Stimulated activated effector memory CD8-positive, alpha-beta T cell treated with anti-CD3 and anti-CD28 coated beads, Interleukin-12 subunit alpha, Interleukin-12 subunit beta, amount 100 ng/mL, for 72 hours (primary cell): ENCODE data around the gene KCNJ9.
A peak's percentile ranks its signal among the peaks of the same experiment; 100 is the strongest.
"Not testable (repeated sequence)": the region's sequence is repeated elsewhere in the genome, so short reads cannot be mapped to it uniquely, and the experiment has no call there.

Source experiments
- ATAC-seq: fragments of 150-1000 bp; cut with Tn5 transposase; 2 replicates; pipeline ENCODE4 v1.10.0; 2021
- DNase-seq, 2 donors: peaks; one replicate each; pipeline ENCODE4 v3.0.0; 2021 to 2022; ENCODE audit warnings: low spot score in 2 of 2
- H3K27ac Mint-ChIP-seq: one replicate; pipeline ENCODE4 v1.8.0; 2022; ENCODE audit warnings: mild to moderate bottlenecking, mixed read lengths
- H3K36me3 Mint-ChIP-seq: one replicate; pipeline ENCODE4 v1.8.0; 2022; ENCODE audit warnings: mild to moderate bottlenecking, mixed read lengths
- H3K4me1 Mint-ChIP-seq: one replicate; pipeline ENCODE4 v1.8.0; 2022; ENCODE audit warnings: mixed read lengths
- H3K4me3 Mint-ChIP-seq: one replicate; pipeline ENCODE4 v1.8.0; 2022; ENCODE audit warnings: mild to moderate bottlenecking, mixed read lengths
- H3K9me3 Mint-ChIP-seq: one replicate; pipeline ENCODE4 v1.8.0; 2022; ENCODE audit warnings: mixed read lengths

Gene KCNJ9

GRCh38 chr1:160081261-160081936 lies at the start of gene KCNJ9:
TSS of gene KCNJ9 (plus strand) at chr1:160081538. CDS start at chr1:160084031, 2,493 bp downstream.
- no peak for DNase-seq
- Mint-ChIP-seq H3K9me3 (no peaks in the 10 kb centered on the region), H3K36me3 (peaks cover 8% of the 10 kb centered on the region), H3K4me3 (no peak within 1 kb of the TSS), H3K27ac (no peak within 1 kb of the TSS), H3K4me1 (peaks cover 22% of the 10 kb centered on the region)
- no peak for ATAC-seq

GRCh38 chr1:160032165-160032820 lies 49.0 kb upstream of the KCNJ9 start:
- Mint-ChIP-seq H3K4me1 (peaks cover 30% of the 10 kb centered on the region), H3K9me3 (no peaks in the 10 kb centered on the region), H3K4me3 (peak overlapping the region; percentile 94), H3K27ac (peak overlapping the region; percentile 92), H3K36me3 (peaks cover 6% of the 10 kb centered on the region)
- DNase-seq (no peak), ATAC-seq (no peak)

GRCh38 chr1:160040476-160040875 lies 40.9 kb upstream of the KCNJ9 start:
- Mint-ChIP-seq H3K27ac (no peak overlapping the region), H3K4me3 (no peak overlapping the region), H3K9me3 (no peaks in the 10 kb centered on the region), H3K4me1 (no peaks in the 10 kb centered on the region), H3K36me3 (no peaks in the 10 kb centered on the region)
- ATAC-seq (no peak), DNase-seq (no peak)

GRCh38 chr1:160043543-160043942 lies 37.8 kb upstream of the KCNJ9 start:
- Mint-ChIP-seq H3K27ac (no peak overlapping the region), H3K9me3 (no peaks in the 10 kb centered on the region), H3K36me3 (no peaks in the 10 kb centered on the region), H3K4me1 (peaks cover 14% of the 10 kb centered on the region), H3K4me3 (no peak overlapping the region)
- ATAC-seq (no peak), DNase-seq (no peak)

GRCh38 chr1:160045653-160046052 lies 35.7 kb upstream of the KCNJ9 start:
- no peak for ATAC-seq
- H3K9me3 Mint-ChIP-seq = no peaks in the 10 kb centered on the region
- no peak for DNase-seq
- H3K4me1 Mint-ChIP-seq = peaks cover 14% of the 10 kb centered on the region
- H3K4me3 Mint-ChIP-seq = no peak overlapping the region
- H3K27ac Mint-ChIP-seq = no peak overlapping the region
- H3K36me3 Mint-ChIP-seq = no peaks in the 10 kb centered on the region

- ATAC-seq (peak; percentile 76), DNase-seq (peak; percentile 20 to 65)
- peak overlapping the region; percentile 79 for H3K27ac Mint-ChIP-seq
- no peaks in the 10 kb centered on the region for H3K9me3 Mint-ChIP-seq
- peaks cover 14% of the 10 kb centered on the region for H3K4me1 Mint-ChIP-seq
- H3K36me3 Mint-ChIP-seq = no peaks in the 10 kb centered on the region
- peak overlapping the region; percentile 54 for H3K4me3 Mint-ChIP-seq
These were observed 34.7 kb upstream of the KCNJ9 start for GRCh38 chr1:160046494-160047110.

- Mint-ChIP-seq H3K27ac (peak overlapping the region; percentile 79), H3K36me3 (no peaks in the 10 kb centered on the region), H3K9me3 (no peaks in the 10 kb centered on the region), H3K4me3 (peak overlapping the region; percentile 54), H3K4me1 (peaks cover 14% of the 10 kb centered on the region)
- no peak for ATAC-seq
- no peak for DNase-seq
These were observed 34.0 kb upstream of the KCNJ9 start for GRCh38 chr1:160047111-160047991.

- H3K9me3 Mint-ChIP-seq = no peaks in the 10 kb centered on the region
- H3K36me3 Mint-ChIP-seq = no peaks in the 10 kb centered on the region
These were observed 33.0 kb upstream of the KCNJ9 start for GRCh38 chr1:160048335-160048734.

GRCh38 chr1:160049101-160049500 lies 32.2 kb upstream of the KCNJ9 start:
- no peak for ATAC-seq

More at GRCh38 chr1:160048335-160048734, 33.0 kb upstream of the KCNJ9 start:
- no peak for ATAC-seq
- no peak overlapping the region for H3K27ac Mint-ChIP-seq
- H3K4me1 Mint-ChIP-seq = peaks cover 14% of the 10 kb centered on the region
- no peak for DNase-seq
- H3K4me3 Mint-ChIP-seq = no peak overlapping the region

GRCh38 chr1:160050182-160050581 lies 31.2 kb upstream of the KCNJ9 start:
- ATAC-seq, H3K27ac Mint-ChIP-seq, H3K4me3 Mint-ChIP-seq, H3K9me3 Mint-ChIP-seq, H3K36me3 Mint-ChIP-seq, DNase-seq: not testable (repeated sequence)
- peaks cover 14% of the 10 kb centered on the region for H3K4me1 Mint-ChIP-seq

More at GRCh38 chr1:160049101-160049500, 32.2 kb upstream of the KCNJ9 start:
- H3K4me1 Mint-ChIP-seq = peaks cover 14% of the 10 kb centered on the region
- H3K27ac Mint-ChIP-seq = no peak overlapping the region
- no peak overlapping the region for H3K4me3 Mint-ChIP-seq
- no peak for DNase-seq
- H3K36me3 Mint-ChIP-seq = no peaks in the 10 kb centered on the region
- no peaks in the 10 kb centered on the region for H3K9me3 Mint-ChIP-seq

GRCh38 chr1:160050619-160051018 lies 30.7 kb upstream of the KCNJ9 start:
- Mint-ChIP-seq H3K4me1 (peaks cover 14% of the 10 kb centered on the region), H3K27ac (no peak overlapping the region), H3K9me3 (no peaks in the 10 kb centered on the region), H3K36me3 (no peaks in the 10 kb centered on the region), H3K4me3 (no peak overlapping the region)
- ATAC-seq = no peak
- DNase-seq = no peak

GRCh38 chr1:160052936-160053335 lies 28.4 kb upstream of the KCNJ9 start:
- Mint-ChIP-seq H3K36me3 (no peaks in the 10 kb centered on the region), H3K4me3 (no peak overlapping the region), H3K9me3 (no peaks in the 10 kb centered on the region), H3K27ac (no peak overlapping the region), H3K4me1 (no peaks in the 10 kb centered on the region)
- ATAC-seq = no peak
- no peak for DNase-seq

- Mint-ChIP-seq H3K4me1 (no peaks in the 10 kb centered on the region), H3K36me3 (no peaks in the 10 kb centered on the region), H3K27ac (no peak overlapping the region), H3K4me3 (no peak overlapping the region), H3K9me3 (no peaks in the 10 kb centered on the region)
- DNase-seq (no peak), ATAC-seq (no peak)
These were observed 27.6 kb upstream of the KCNJ9 start for GRCh38 chr1:160053548-160054365.

- Mint-ChIP-seq H3K9me3 (no peaks in the 10 kb centered on the region), H3K4me1 (no peaks in the 10 kb centered on the region), H3K36me3 (no peaks in the 10 kb centered on the region), H3K4me3 (no peak overlapping the region), H3K27ac (no peak overlapping the region)
- ATAC-seq = no peak
- DNase-seq = no peak
These were observed 24.6 kb upstream of the KCNJ9 start for GRCh38 chr1:160056648-160057169.
